Activated CD4-positive, alpha-beta memory T cell treated with anti-CD3 and anti-CD28 coated beads, Interleukin-2, amount 10 ng/mL, durations not matched to agents 7 days and 5 days (primary cell): ENCODE measurements around the gene EYS. TPM values are rescaled to one million over a fixed set of nuclear protein-coding genes. Genes with fewer than 3 reads are reported as not detected.
"Not testable (repeated sequence)": the region's sequence is repeated elsewhere in the genome, so short reads cannot be mapped to it uniquely, and the experiment has no call there.

Experiments used
- CTCF ChIA-PET: fragments of 350-600 bp; sonication (Branson Sonifier 250); formaldehyde crosslinking; loops from one replicate; lab custom pipeline; 2021; ENCODE audit warnings: antibody characterized with exemption, inconsistent platforms; lab: Charles Lee
- POLR2A ChIA-PET: fragments of 350-600 bp; sonication (Branson Sonifier 250); formaldehyde crosslinking; loops from one replicate; lab custom pipeline; 2021; ENCODE audit warnings: antibody characterized with exemption; lab: Charles Lee
- DNase-seq: peaks from one replicate; pipeline ENCODE4 v3.0.0-alpha.2; 2020
- H3K27ac Mint-ChIP-seq: one replicate; pipeline ENCODE4 v1.8.0; 2021; ENCODE audit warnings: mild to moderate bottlenecking, mixed read lengths
- H3K27me3 Mint-ChIP-seq: one replicate; pipeline ENCODE4 v1.8.0; 2021; ENCODE audit warnings: mixed read lengths
- H3K36me3 Mint-ChIP-seq: one replicate; pipeline ENCODE4 v1.8.0; 2021; ENCODE audit warnings: low read depth, mixed read lengths
- H3K4me1 Mint-ChIP-seq: one replicate; pipeline ENCODE4 v1.8.0; 2021; ENCODE audit warnings: mixed read lengths
- H3K4me3 Mint-ChIP-seq: one replicate; pipeline ENCODE4 v1.8.0; 2021; ENCODE audit warnings: mild to moderate bottlenecking, mixed read lengths
- H3K9me3 Mint-ChIP-seq: one replicate; pipeline ENCODE4 v1.8.0; 2021; ENCODE audit warnings: mixed read lengths
- total RNA-seq, 2 experiments: library from RNA; stranded (reverse); gene quantifications; one replicate each; pipeline ENCODE4 v1.2.3, GENCODE V29; 2021

Gene EYS
- total RNA-seq, 2 experiments from 2014 or later, result not detected

GRCh38 chr6:63774961-63775360 is 1932.1 kb downstream of the EYS start:
- Mint-ChIP-seq H3K4me3 (no peak overlapping the region), H3K4me1 (no peaks in the 10 kb centered on the region), H3K9me3 (no peaks in the 10 kb centered on the region), H3K27ac (no peak overlapping the region), H3K36me3 (no peaks in the 10 kb centered on the region), H3K27me3 (peaks cover 23% of the 10 kb centered on the region)
- ChIA-PET CTCF (interaction anchor here (1.1 to 1.4 kb wide), 2 partner anchors 177 to 422 kb away, joined by 3 to 4 read pairs; no protein-coding TSS in a partner anchor), POLR2A (no interaction called here)
- no peak for DNase-seq

GRCh38 chr6:63773200-63773599 is 1933.8 kb downstream of the EYS start:
- Mint-ChIP-seq H3K36me3 (no peaks in the 10 kb centered on the region), H3K27ac (no peak overlapping the region), H3K4me1 (no peaks in the 10 kb centered on the region), H3K9me3 (no peaks in the 10 kb centered on the region), H3K27me3 (peaks cover 22% of the 10 kb centered on the region), H3K4me3 (no peak overlapping the region)
- POLR2A ChIA-PET, result no interaction called here
- DNase-seq, result no peak
- CTCF ChIA-PET, result interaction anchor here (1.5 kb wide), 1 partner anchor 10 kb away, joined by 3 read pairs; no protein-coding TSS in a partner anchor

GRCh38 chr6:63765828-63766227 is 1941.2 kb downstream of the EYS start:
- H3K9me3 Mint-ChIP-seq, result no peaks in the 10 kb centered on the region
- POLR2A ChIA-PET, result no interaction called here
- peaks cover 16% of the 10 kb centered on the region for H3K27me3 Mint-ChIP-seq
- DNase-seq, result no peak
- no peaks in the 10 kb centered on the region for H3K4me1 Mint-ChIP-seq
- CTCF ChIA-PET, result no interaction called here
- H3K27ac Mint-ChIP-seq, result no peak overlapping the region
- H3K36me3 Mint-ChIP-seq, result no peaks in the 10 kb centered on the region
- H3K4me3 Mint-ChIP-seq, result no peak overlapping the region

- no peak for DNase-seq
- ChIA-PET CTCF (interaction anchor here (0.7 to 2.0 kb wide), 12 partner anchors 24 to 415 kb away, joined by 3 to 60 read pairs (median 4); partner anchors contain the start of gene PHF3), POLR2A (interaction anchor here (0.7 to 1.0 kb wide), 3 partner anchors 166 to 412 kb away, joined by 3 to 5 read pairs (median 4); no protein-coding TSS in a partner anchor)
- no peak overlapping the region for H3K27ac Mint-ChIP-seq
- no peaks in the 10 kb centered on the region for H3K36me3 Mint-ChIP-seq
- H3K27me3 Mint-ChIP-seq, result peaks cover 14% of the 10 kb centered on the region
- no peaks in the 10 kb centered on the region for H3K9me3 Mint-ChIP-seq
- no peak overlapping the region for H3K4me3 Mint-ChIP-seq
- H3K4me1 Mint-ChIP-seq, result no peaks in the 10 kb centered on the region
Measured at GRCh38 chr6:63764318-63764916, 1942.6 kb downstream of the EYS start.

GRCh38 chr6:63760199-63760598 is 1946.8 kb downstream of the EYS start:
- H3K27ac Mint-ChIP-seq, result no peak overlapping the region
- POLR2A ChIA-PET, result interaction anchor here (0.9 kb wide), 1 partner anchor 187 kb away, joined by 3 read pairs; no protein-coding TSS in a partner anchor

GRCh38 chr6:63759605-63760105 is 1947.4 kb downstream of the EYS start:
- Mint-ChIP-seq H3K27ac (no peak overlapping the region), H3K36me3 (no peaks in the 10 kb centered on the region), H3K4me3 (no peak overlapping the region), H3K9me3 (no peaks in the 10 kb centered on the region), H3K4me1 (no peaks in the 10 kb centered on the region), H3K27me3 (peaks cover 3% of the 10 kb centered on the region)
- no peak for DNase-seq
- ChIA-PET POLR2A (interaction anchor here (0.9 kb wide), 1 partner anchor 186 kb away, joined by 3 read pairs; no protein-coding TSS in a partner anchor), CTCF (interaction anchor here (0.9 kb wide), 1 partner anchor 407 kb away, joined by 3 read pairs; no protein-coding TSS in a partner anchor)

More at GRCh38 chr6:63760199-63760598, 1946.8 kb downstream of the EYS start:
- DNase-seq, result no peak
- no peak overlapping the region for H3K4me3 Mint-ChIP-seq
- peaks cover 3% of the 10 kb centered on the region for H3K27me3 Mint-ChIP-seq
- no peaks in the 10 kb centered on the region for H3K36me3 Mint-ChIP-seq
- H3K4me1 Mint-ChIP-seq, result no peaks in the 10 kb centered on the region
- H3K9me3 Mint-ChIP-seq, result no peaks in the 10 kb centered on the region
- CTCF ChIA-PET, result no interaction called here

GRCh38 chr6:63757826-63758225 is 1949.2 kb downstream of the EYS start:
- no peaks in the 10 kb centered on the region for H3K4me1 Mint-ChIP-seq
- peaks cover under 1% of the 10 kb centered on the region for H3K27me3 Mint-ChIP-seq
- CTCF ChIA-PET, result interaction anchor here (1.1 kb wide), 1 partner anchor 159 kb away, joined by 4 read pairs; no protein-coding TSS in a partner anchor
- DNase-seq, result no peak
- POLR2A ChIA-PET, result interaction anchor here (1.3 kb wide), 1 partner anchor 184 kb away, joined by 3 read pairs; no protein-coding TSS in a partner anchor
- H3K4me3 Mint-ChIP-seq, result no peak overlapping the region
- no peaks in the 10 kb centered on the region for H3K9me3 Mint-ChIP-seq
- no peak overlapping the region for H3K27ac Mint-ChIP-seq
- no peaks in the 10 kb centered on the region for H3K36me3 Mint-ChIP-seq

GRCh38 chr6:63757275-63757674 is 1949.8 kb downstream of the EYS start:
- H3K27ac Mint-ChIP-seq, H3K4me3 Mint-ChIP-seq, H3K4me1 Mint-ChIP-seq, H3K36me3 Mint-ChIP-seq, DNase-seq, H3K9me3 Mint-ChIP-seq, H3K27me3 Mint-ChIP-seq, CTCF ChIA-PET: not testable (repeated sequence)
- POLR2A ChIA-PET, result interaction anchor here (1.3 kb wide), 1 partner anchor 183 kb away, joined by 3 read pairs; no protein-coding TSS in a partner anchor

- H3K4me1 Mint-ChIP-seq, result no peaks in the 10 kb centered on the region
- peaks cover 4% of the 10 kb centered on the region for H3K9me3 Mint-ChIP-seq
- H3K4me3 Mint-ChIP-seq, result no peak overlapping the region
- CTCF ChIA-PET, result interaction anchor here (1.0 kb wide), 1 partner anchor 12 kb away, joined by 4 read pairs; no protein-coding TSS in a partner anchor
- H3K36me3 Mint-ChIP-seq, result no peaks in the 10 kb centered on the region
- POLR2A ChIA-PET, result no interaction called here
- no peak overlapping the region for H3K27ac Mint-ChIP-seq
- H3K27me3 Mint-ChIP-seq, result no peaks in the 10 kb centered on the region
- no peak for DNase-seq
Measured at GRCh38 chr6:63750400-63750799, 1956.6 kb downstream of the EYS start.

GRCh38 chr6:63745784-63746183 is 1961.2 kb downstream of the EYS start:
- Mint-ChIP-seq H3K27me3 (no peaks in the 10 kb centered on the region), H3K9me3 (peaks cover 4% of the 10 kb centered on the region), H3K36me3 (no peaks in the 10 kb centered on the region), H3K4me1 (no peaks in the 10 kb centered on the region), H3K4me3 (no peak overlapping the region), H3K27ac (no peak overlapping the region)
- POLR2A ChIA-PET, result no interaction called here
- CTCF ChIA-PET, result no interaction called here
- DNase-seq, result no peak

GRCh38 chr6:63744810-63745209 is 1962.2 kb downstream of the EYS start:
- no peak for DNase-seq
- Mint-ChIP-seq H3K27me3 (no peaks in the 10 kb centered on the region), H3K4me1 (no peaks in the 10 kb centered on the region), H3K36me3 (no peaks in the 10 kb centered on the region), H3K9me3 (peaks cover 4% of the 10 kb centered on the region), H3K27ac (no peak overlapping the region), H3K4me3 (no peak overlapping the region)
- POLR2A ChIA-PET, result no interaction called here
- CTCF ChIA-PET, result no interaction called here

- H3K4me3 Mint-ChIP-seq, result no peak overlapping the region
- no peak for DNase-seq
- H3K27ac Mint-ChIP-seq, result no peak overlapping the region
- POLR2A ChIA-PET, result no interaction called here
- CTCF ChIA-PET, result no interaction called here
- H3K36me3 Mint-ChIP-seq, result no peaks in the 10 kb centered on the region
- H3K4me1 Mint-ChIP-seq, result no peaks in the 10 kb centered on the region
- peaks cover 4% of the 10 kb centered on the region for H3K9me3 Mint-ChIP-seq
- no peaks in the 10 kb centered on the region for H3K27me3 Mint-ChIP-seq
Measured at GRCh38 chr6:63743691-63744090, 1963.3 kb downstream of the EYS start.

GRCh38 chr6:63742060-63742459 is 1965.0 kb downstream of the EYS start:
- Mint-ChIP-seq H3K4me3 (no peak overlapping the region), H3K36me3 (no peaks in the 10 kb centered on the region), H3K4me1 (no peaks in the 10 kb centered on the region), H3K27ac (no peak overlapping the region), H3K27me3 (no peaks in the 10 kb centered on the region), H3K9me3 (no peaks in the 10 kb centered on the region)
- CTCF ChIA-PET, result interaction anchor here (2.6 kb wide), 1 partner anchor 143 kb away, joined by 7 read pairs; no protein-coding TSS in a partner anchor
- no peak for DNase-seq
- POLR2A ChIA-PET, result no interaction called here
